ENCODE data around the gene SLC9A6. TPM values are rescaled to one million over a fixed set of nuclear protein-coding genes. Genes with fewer than 3 reads are reported as not detected.

The SLC9A6 gene
- total and polyA plus RNA-seq, 10 of the 15 experiments (the other 5 are each of a cell fraction or from before 2014, with no cell fraction given), result 4.5 to 14.6 (median 10.7) TPM

DNA sequence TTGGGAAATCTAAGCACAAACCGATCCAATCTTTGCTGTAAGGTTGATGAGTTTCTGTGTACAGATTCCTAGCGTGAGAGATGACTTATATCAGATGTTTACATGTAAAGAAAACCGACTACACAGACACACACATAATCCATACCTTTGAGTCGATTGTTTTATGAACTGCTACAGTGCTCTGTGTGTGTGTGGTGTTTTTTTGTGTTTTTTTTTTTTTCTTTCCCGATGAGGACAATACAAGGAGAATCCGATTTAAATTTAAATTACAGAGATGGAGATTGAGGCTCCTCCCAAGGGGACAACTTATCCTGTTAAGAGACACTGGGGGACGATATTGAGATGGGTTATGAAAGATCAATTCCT is 461 bp upstream of the SLC9A6 start (continued):
- TF ChIP-seq, protein P1, sequence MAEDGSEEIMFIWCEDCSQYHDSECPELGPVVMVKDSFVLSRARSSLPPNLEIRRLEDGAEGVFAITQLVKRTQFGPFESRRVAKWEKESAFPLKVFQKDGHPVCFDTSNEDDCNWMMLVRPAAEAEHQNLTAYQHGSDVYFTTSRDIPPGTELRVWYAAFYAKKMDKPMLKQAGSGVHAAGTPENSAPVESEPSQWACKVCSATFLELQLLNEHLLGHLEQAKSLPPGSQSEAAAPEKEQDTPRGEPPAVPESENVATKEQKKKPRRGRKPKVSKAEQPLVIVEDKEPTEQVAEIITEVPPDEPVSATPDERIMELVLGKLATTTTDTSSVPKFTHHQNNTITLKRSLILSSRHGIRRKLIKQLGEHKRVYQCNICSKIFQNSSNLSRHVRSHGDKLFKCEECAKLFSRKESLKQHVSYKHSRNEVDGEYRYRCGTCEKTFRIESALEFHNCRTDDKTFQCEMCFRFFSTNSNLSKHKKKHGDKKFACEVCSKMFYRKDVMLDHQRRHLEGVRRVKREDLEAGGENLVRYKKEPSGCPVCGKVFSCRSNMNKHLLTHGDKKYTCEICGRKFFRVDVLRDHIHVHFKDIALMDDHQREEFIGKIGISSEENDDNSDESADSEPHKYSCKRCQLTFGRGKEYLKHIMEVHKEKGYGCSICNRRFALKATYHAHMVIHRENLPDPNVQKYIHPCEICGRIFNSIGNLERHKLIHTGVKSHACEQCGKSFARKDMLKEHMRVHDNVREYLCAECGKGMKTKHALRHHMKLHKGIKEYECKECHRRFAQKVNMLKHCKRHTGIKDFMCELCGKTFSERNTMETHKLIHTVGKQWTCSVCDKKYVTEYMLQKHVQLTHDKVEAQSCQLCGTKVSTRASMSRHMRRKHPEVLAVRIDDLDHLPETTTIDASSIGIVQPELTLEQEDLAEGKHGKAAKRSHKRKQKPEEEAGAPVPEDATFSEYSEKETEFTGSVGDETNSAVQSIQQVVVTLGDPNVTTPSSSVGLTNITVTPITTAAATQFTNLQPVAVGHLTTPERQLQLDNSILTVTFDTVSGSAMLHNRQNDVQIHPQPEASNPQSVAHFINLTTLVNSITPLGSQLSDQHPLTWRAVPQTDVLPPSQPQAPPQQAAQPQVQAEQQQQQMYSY (CRISPR knock-in tag; IDR thresholded peaks at IDR 0.05), result no peak
- TF ChIP-seq, protein P2, sequence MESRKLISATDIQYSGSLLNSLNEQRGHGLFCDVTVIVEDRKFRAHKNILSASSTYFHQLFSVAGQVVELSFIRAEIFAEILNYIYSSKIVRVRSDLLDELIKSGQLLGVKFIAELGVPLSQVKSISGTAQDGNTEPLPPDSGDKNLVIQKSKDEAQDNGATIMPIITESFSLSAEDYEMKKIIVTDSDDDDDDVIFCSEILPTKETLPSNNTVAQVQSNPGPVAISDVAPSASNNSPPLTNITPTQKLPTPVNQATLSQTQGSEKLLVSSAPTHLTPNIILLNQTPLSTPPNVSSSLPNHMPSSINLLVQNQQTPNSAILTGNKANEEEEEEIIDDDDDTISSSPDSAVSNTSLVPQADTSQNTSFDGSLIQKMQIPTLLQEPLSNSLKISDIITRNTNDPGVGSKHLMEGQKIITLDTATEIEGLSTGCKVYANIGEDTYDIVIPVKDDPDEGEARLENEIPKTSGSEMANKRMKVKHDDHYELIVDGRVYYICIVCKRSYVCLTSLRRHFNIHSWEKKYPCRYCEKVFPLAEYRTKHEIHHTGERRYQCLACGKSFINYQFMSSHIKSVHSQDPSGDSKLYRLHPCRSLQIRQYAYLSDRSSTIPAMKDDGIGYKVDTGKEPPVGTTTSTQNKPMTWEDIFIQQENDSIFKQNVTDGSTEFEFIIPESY (IDR thresholded peaks at IDR 0.05), result no peak
- no peak for TF ChIP-seq EED (IDR thresholded peaks at IDR 0.05; ENCODE audit: low read depth)
- no peak for TF ChIP-seq IRF4 (IDR thresholded peaks at IDR 0.05; ENCODE audit: low read depth, low read length)
- no peak for TF ChIP-seq TAF1 (IDR thresholded peaks at IDR 0.05; ENCODE audit: borderline replicate concordance, low read depth, low read length)
- TF ChIP-seq BMI1 (IDR thresholded peaks at IDR 0.05; ENCODE audit: borderline replicate concordance), result no peak
- TF ChIP-seq DPF2 (IDR thresholded peaks at IDR 0.05), result no peak
- TF ChIP-seq MYC (IDR thresholded peaks at IDR 0.05; ENCODE audit: insufficient read depth, insufficient read length, insufficient replicate concordance, low read length, severe bottlenecking), result no peak
- TF ChIP-seq RUNX3 (IDR thresholded peaks at IDR 0.05; ENCODE audit: low read length), result no peak
- TF ChIP-seq WRNIP1 (IDR thresholded peaks at IDR 0.05; ENCODE audit: borderline replicate concordance, low read depth, low read length), result no peak

Data from GM12878 (cell line).